ENCODE results near the gene BMP10.

Gene BMP10

GRCh38 chr2:68916226-68916625 is 45.0 kb upstream of the BMP10 start:
- no peak for TF ChIP-seq SPI1 (IDR thresholded peaks at IDR 0.05; ENCODE audit: borderline replicate concordance, low read depth)
- TF ChIP-seq, protein P1, sequence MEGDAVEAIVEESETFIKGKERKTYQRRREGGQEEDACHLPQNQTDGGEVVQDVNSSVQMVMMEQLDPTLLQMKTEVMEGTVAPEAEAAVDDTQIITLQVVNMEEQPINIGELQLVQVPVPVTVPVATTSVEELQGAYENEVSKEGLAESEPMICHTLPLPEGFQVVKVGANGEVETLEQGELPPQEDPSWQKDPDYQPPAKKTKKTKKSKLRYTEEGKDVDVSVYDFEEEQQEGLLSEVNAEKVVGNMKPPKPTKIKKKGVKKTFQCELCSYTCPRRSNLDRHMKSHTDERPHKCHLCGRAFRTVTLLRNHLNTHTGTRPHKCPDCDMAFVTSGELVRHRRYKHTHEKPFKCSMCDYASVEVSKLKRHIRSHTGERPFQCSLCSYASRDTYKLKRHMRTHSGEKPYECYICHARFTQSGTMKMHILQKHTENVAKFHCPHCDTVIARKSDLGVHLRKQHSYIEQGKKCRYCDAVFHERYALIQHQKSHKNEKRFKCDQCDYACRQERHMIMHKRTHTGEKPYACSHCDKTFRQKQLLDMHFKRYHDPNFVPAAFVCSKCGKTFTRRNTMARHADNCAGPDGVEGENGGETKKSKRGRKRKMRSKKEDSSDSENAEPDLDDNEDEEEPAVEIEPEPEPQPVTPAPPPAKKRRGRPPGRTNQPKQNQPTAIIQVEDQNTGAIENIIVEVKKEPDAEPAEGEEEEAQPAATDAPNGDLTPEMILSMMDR (IDR thresholded peaks at IDR 0.05; ENCODE audit: insufficient read depth, low read length), result no peak
- TF ChIP-seq POLR2AphosphoS5 (IDR thresholded peaks at IDR 0.05; ENCODE audit: low read depth), result no peak
- no peak for TF ChIP-seq GABPA (IDR thresholded peaks at IDR 0.05; ENCODE audit: low read depth)
- no peak for TF ChIP-seq REST (IDR thresholded peaks at IDR 0.05; ENCODE audit: insufficient replicate concordance, low read depth)
- Histone ChIP-seq H3K4me3 (replicated peaks; ENCODE audit: insufficient read depth, low read length) (no peak overlapping the region), H3K27me3 (ENCODE audit: insufficient read depth, poor library complexity, severe bottlenecking) (no peaks in the 10 kb centered on the region), H3K27ac (replicated peaks) (no peak overlapping the region)
- DNase-seq (ENCODE audit: low read depth in 1 of 2, low spot score in 1 of 2), result no peak

GRCh38 chr2:68915393-68915792 is 44.2 kb upstream of the BMP10 start:
- DNase-seq (ENCODE audit: low read depth in 1 of 2, low spot score in 1 of 2), result no peak
- no peak for TF ChIP-seq POLR2AphosphoS5 (IDR thresholded peaks at IDR 0.05; ENCODE audit: low read depth)
- H3K27me3 ChIP-seq (ENCODE audit: insufficient read depth, poor library complexity, severe bottlenecking), result no peaks in the 10 kb centered on the region
- H3K4me3 ChIP-seq (replicated peaks; ENCODE audit: insufficient read depth, low read length), result no peak overlapping the region
- no peak overlapping the region for H3K27ac ChIP-seq (replicated peaks)

DNA sequence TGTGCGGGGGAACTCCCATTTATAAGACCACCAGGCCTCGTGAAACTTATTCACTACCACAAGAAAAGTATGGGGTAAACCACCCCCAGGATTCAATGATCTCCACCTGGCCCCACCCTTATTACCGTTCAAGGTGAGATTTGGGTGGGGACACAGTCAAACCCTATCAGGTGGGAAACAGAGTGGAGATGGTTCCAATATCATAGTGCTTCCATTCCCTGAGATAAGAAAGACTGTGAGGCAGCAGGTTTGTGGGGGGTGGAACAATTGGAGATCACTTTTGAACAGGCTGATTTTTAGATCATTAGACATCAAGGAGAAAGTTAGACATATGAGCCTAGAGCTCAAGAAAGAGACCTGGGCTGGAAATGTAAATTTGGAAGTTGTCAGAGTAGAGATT is 42.2 kb upstream of the BMP10 start:
- H3K27me3 ChIP-seq (ENCODE audit: insufficient read depth, poor library complexity, severe bottlenecking), result no peaks in the 10 kb centered on the region
- H3K27ac ChIP-seq (replicated peaks), result no peak overlapping the region
- DNase-seq (ENCODE audit: low read depth in 1 of 2, low spot score in 1 of 2), result no peak
- TF ChIP-seq SPI1 (IDR thresholded peaks at IDR 0.05; ENCODE audit: borderline replicate concordance, low read depth) (no peak), POLR2AphosphoS5 (IDR thresholded peaks at IDR 0.05; ENCODE audit: low read depth) (no peak), REST (IDR thresholded peaks at IDR 0.05; ENCODE audit: insufficient replicate concordance, low read depth) (no peak), GABPA (IDR thresholded peaks at IDR 0.05; ENCODE audit: low read depth) (no peak)
- TF ChIP-seq, protein P1 (IDR thresholded peaks at IDR 0.05; ENCODE audit: insufficient read depth, low read length), result no peak
- no peak overlapping the region for H3K4me3 ChIP-seq (replicated peaks; ENCODE audit: insufficient read depth, low read length)

DNA sequence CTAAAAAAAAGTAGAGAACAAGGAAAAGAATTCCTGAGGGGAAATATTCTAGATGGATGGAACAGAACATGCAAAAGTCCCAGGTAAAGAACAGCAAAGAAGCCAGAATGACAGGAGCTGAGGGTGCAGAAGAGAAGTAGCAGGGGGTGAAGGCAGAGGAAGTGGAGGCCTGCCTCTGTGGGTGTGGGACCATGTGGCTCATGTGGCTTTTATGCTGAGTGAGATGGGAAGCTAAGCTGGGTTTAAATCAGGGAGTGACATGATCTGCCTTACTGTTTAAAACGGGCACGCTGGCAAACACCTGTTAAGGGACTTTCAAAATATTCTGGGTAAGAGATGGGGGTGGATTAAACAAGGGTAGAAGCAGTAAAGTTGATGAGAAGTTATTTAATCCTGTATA is 41.5 kb upstream of the BMP10 start:
- 0 out of 2 replicates have a peak overlapping the region, but pooled peaks have one; percentile 3 for H3K27ac ChIP-seq (replicated peaks)
- TF ChIP-seq GABPA (IDR thresholded peaks at IDR 0.05; ENCODE audit: low read depth) (no peak), POLR2AphosphoS5 (IDR thresholded peaks at IDR 0.05; ENCODE audit: low read depth) (0 out of 2 replicates have a peak, but pooled peaks have one; percentile 40), REST (IDR thresholded peaks at IDR 0.05; ENCODE audit: insufficient replicate concordance, low read depth) (no peak), SPI1 (IDR thresholded peaks at IDR 0.05; ENCODE audit: borderline replicate concordance, low read depth) (peak; percentile 90; the same call in 1 of the 2 replicates)
- TF ChIP-seq, protein P1 (IDR thresholded peaks at IDR 0.05; ENCODE audit: insufficient read depth, low read length), result no peak
- no peaks in the 10 kb centered on the region for H3K27me3 ChIP-seq (ENCODE audit: insufficient read depth, poor library complexity, severe bottlenecking)
- DNase-seq (ENCODE audit: low read depth in 1 of 2, low spot score in 1 of 2), result peak in 1 of 2 experiments; percentile 75
- H3K4me3 ChIP-seq (replicated peaks; ENCODE audit: insufficient read depth, low read length), result no peak overlapping the region

Measured in HL-60 (cell line).